Uterus (tissue), 4 donors: Measurements from ENCODE around the gene CHST13. TPM values are rescaled to one million over a fixed set of nuclear protein-coding genes. Genes with fewer than 3 reads are reported as not detected.

ENCODE experiments used
- DNase-seq, 2 donors: peaks; one replicate each; pipeline ENCODE4 v3.0.0-alpha.2; 2019 to 2020
- H3K27ac ChIP-seq, 2 donors: fragments of 200-600 bp; sonication (generic); 1 replicate in 1 of 2; 2 replicates in 1 of 2; pipeline ENCODE4 v1.5.1; 2016 to 2018
- H3K27me3 ChIP-seq, 2 donors: fragments of 200-600 bp; sonication (generic); one replicate each; pipeline ENCODE4 v1.5.1; 2018 to 2019; ENCODE audit warnings: control low read depth in 1 of 2
- H3K36me3 ChIP-seq, 2 donors: fragments of 200-600 bp; sonication (generic); one replicate each; pipeline ENCODE4 v1.5.1; 2019; ENCODE audit warnings: control low read depth in 1 of 2
- H3K4me1 ChIP-seq, 2 donors: fragments of 200-600 bp; sonication (generic); one replicate each; pipeline ENCODE4 v1.5.1; 2018 to 2019; ENCODE audit warnings: control low read depth in 1 of 2
- H3K4me3 ChIP-seq, 2 donors: fragments of 200-600 bp; sonication (generic); 1 replicate in 1 of 2; 2 replicates in 1 of 2; pipeline ENCODE4 v1.5.1; 2018 to 2019; ENCODE audit warnings: mild to moderate bottlenecking in 1 of 2
- H3K9me3 ChIP-seq, 2 donors: fragments of 200-600 bp; sonication (generic); one replicate each; pipeline ENCODE4 v1.5.1; 2019; ENCODE audit warnings: control low read depth in 1 of 2
- POLR2A ChIP-seq, 2 donors: fragments of 450-650 bp; IDR thresholded peaks; one replicate each; pipeline ENCODE4 v1.6.1; 2016; ENCODE audit warnings: antibody characterized with exemption in 2 of 2, mild to moderate bottlenecking in 1 of 2, moderate library complexity in 1 of 2
- intact Hi-C: fragments of 100-400 bp; cut with DNase I; formaldehyde crosslinking; loops from one replicate; pipeline ENCODE4 v1.15.1; 2023; ENCODE audit warnings: low total_unique reads
- total RNA-seq, 4 donors: library from RNA; depleted of rRNA in 3 of 4; stranded (reverse); fragments of >200 nt in 3 of 4; gene quantifications; one replicate each; pipeline versions ENCODE4 v1.1.0 to v1.2.4, GENCODE V29; 2014 to 2023
- TF ChIP-seq, protein P1 (sequence below), 4 experiments: fragments of 200-600 bp in 2 of 4; fragments of 450-650 bp in 2 of 4; sonication (generic) in 2 of 4; IDR thresholded peaks; one replicate each; pipeline ENCODE4 v1.5.1; 2016 to 2019; ENCODE audit warnings: antibody characterized with exemption in 4 of 4, mild to moderate bottlenecking in 2 of 4, moderate library complexity in 1 of 4
- donor health status: DM: yes; HTN: yes; CAD: no.

The CHST13 gene
- total RNA-seq, 4 donors from 2014 or later: 0.24 to 0.62 TPM; not detected in 2

- H3K27me3 ChIP-seq: no peaks in the 10 kb centered on the region
- no peaks in the 10 kb centered on the region for H3K4me1 ChIP-seq
- no peak for TF ChIP-seq POLR2A (IDR thresholded peaks at IDR 0.05)
- TF ChIP-seq, protein P1, sequence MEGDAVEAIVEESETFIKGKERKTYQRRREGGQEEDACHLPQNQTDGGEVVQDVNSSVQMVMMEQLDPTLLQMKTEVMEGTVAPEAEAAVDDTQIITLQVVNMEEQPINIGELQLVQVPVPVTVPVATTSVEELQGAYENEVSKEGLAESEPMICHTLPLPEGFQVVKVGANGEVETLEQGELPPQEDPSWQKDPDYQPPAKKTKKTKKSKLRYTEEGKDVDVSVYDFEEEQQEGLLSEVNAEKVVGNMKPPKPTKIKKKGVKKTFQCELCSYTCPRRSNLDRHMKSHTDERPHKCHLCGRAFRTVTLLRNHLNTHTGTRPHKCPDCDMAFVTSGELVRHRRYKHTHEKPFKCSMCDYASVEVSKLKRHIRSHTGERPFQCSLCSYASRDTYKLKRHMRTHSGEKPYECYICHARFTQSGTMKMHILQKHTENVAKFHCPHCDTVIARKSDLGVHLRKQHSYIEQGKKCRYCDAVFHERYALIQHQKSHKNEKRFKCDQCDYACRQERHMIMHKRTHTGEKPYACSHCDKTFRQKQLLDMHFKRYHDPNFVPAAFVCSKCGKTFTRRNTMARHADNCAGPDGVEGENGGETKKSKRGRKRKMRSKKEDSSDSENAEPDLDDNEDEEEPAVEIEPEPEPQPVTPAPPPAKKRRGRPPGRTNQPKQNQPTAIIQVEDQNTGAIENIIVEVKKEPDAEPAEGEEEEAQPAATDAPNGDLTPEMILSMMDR (IDR thresholded peaks at IDR 0.05): no peak
- no peaks in the 10 kb centered on the region for H3K36me3 ChIP-seq
- intact Hi-C loops: no loop called here
- no peaks in the 10 kb centered on the region for H3K9me3 ChIP-seq
- no peak overlapping the region for H3K4me3 ChIP-seq
- no peak overlapping the region for H3K27ac ChIP-seq
- no peak for DNase-seq
These were observed 12.2 kb downstream of the CHST13 start for GRCh38 chr3:126536126-126536525.

DNA sequence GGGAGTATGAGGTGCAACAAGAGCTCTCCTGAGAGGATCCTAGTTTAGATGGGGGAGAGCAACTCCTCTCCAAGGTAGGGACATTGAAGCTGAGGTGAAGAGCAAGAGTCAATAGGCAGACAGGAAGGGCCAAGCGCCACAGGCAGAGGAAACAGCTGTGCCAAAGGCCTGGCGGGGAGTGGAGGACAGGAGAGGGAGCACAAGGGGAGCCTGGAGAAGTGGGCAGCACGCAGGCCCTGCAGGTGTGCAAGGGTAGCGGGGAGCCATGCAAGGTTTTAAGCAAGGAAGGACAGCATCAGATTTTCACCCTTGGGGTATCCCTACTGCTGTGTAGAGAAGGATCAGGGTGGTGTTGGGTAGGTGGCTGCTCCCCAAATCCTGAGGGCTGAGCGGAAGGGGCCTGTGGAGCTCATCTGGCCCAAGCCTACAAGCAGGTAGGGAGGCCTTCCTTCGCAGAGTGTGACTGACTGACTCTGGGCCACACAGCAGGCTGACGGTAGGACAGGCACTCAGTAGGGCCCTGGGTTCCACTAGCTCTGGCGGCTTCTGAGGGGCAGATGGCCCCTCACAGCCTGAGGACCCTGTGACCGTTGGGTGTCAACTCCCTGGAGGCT lies 13.3 kb downstream of the CHST13 start:
- Histone ChIP-seq H3K36me3 (no peaks in the 10 kb centered on the region), H3K27me3 (no peaks in the 10 kb centered on the region), H3K4me1 (no peaks in the 10 kb centered on the region), H3K4me3 (no peak overlapping the region), H3K9me3 (no peaks in the 10 kb centered on the region), H3K27ac (no peak overlapping the region)
- no peak for DNase-seq
- intact Hi-C loops: no loop called here
- TF ChIP-seq, protein P1 (IDR thresholded peaks at IDR 0.05): no peak
- TF ChIP-seq POLR2A (IDR thresholded peaks at IDR 0.05): no peak

GRCh38 chr3:126537730-126538281 lies 13.9 kb downstream of the CHST13 start:
- no peak for DNase-seq
- Histone ChIP-seq H3K9me3 (no peaks in the 10 kb centered on the region), H3K4me3 (no peak overlapping the region), H3K36me3 (no peaks in the 10 kb centered on the region), H3K27me3 (no peaks in the 10 kb centered on the region), H3K27ac (no peak overlapping the region), H3K4me1 (no peaks in the 10 kb centered on the region)
- intact Hi-C loops: no loop called here
- TF ChIP-seq, protein P1 (IDR thresholded peaks at IDR 0.05): no peak
- no peak for TF ChIP-seq POLR2A (IDR thresholded peaks at IDR 0.05)

- Histone ChIP-seq H3K27ac (no peak overlapping the region), H3K27me3 (no peaks in the 10 kb centered on the region), H3K36me3 (no peaks in the 10 kb centered on the region), H3K4me1 (no peaks in the 10 kb centered on the region), H3K4me3 (no peak overlapping the region), H3K9me3 (no peaks in the 10 kb centered on the region)
- TF ChIP-seq, protein P1 (IDR thresholded peaks at IDR 0.05): no peak
- no peak for TF ChIP-seq POLR2A (IDR thresholded peaks at IDR 0.05)
- no peak for DNase-seq
- intact Hi-C loops: no loop called here
These were observed 14.4 kb downstream of the CHST13 start for GRCh38 chr3:126538316-126538715.

GRCh38 chr3:126538966-126539365 lies 15.0 kb downstream of the CHST13 start:
- Histone ChIP-seq H3K4me1 (no peaks in the 10 kb centered on the region), H3K4me3 (no peak overlapping the region), H3K9me3 (no peaks in the 10 kb centered on the region), H3K27me3 (no peaks in the 10 kb centered on the region), H3K27ac (no peak overlapping the region), H3K36me3 (no peaks in the 10 kb centered on the region)
- intact Hi-C loops: no loop called here
- no peak for DNase-seq
- TF ChIP-seq POLR2A (IDR thresholded peaks at IDR 0.05): no peak
- TF ChIP-seq, protein P1 (IDR thresholded peaks at IDR 0.05): no peak
